HepG2 (cell line): Measurements from ENCODE around the gene DIPK1B. TPM values are rescaled to one million over a fixed set of nuclear protein-coding genes. Genes with fewer than 3 reads are reported as not detected.

Source experiments
- BCL3 ChIP-seq: sonication (generic); formaldehyde crosslinking; IDR thresholded peaks from 2 replicates; pipeline ENCODE4 v1.5.1; 2020; ENCODE audit warnings: mild to moderate bottlenecking, missing genetic modification reagents, moderate library complexity
- CENPBD1 ChIP-seq: sonication (generic); formaldehyde crosslinking; IDR thresholded peaks from 2 replicates; pipeline ENCODE4 v1.8.0; 2022; ENCODE audit warnings: missing genetic modification reagents, low read depth, mild to moderate bottlenecking, borderline replicate concordance
- ELF3 ChIP-seq: IDR thresholded peaks from 2 replicates; pipeline ENCODE4 v1.6.1; 2016; ENCODE audit warnings: missing genetic modification reagents, missing compliant biosample characterization
- FOXM1 ChIP-seq: sonication (generic); formaldehyde crosslinking; IDR thresholded peaks from 2 replicates; pipeline ENCODE4 v1.5.0; 2020; ENCODE audit warnings: missing genetic modification reagents
- KLF13 ChIP-seq: sonication (generic); formaldehyde crosslinking; IDR thresholded peaks from 2 replicates; pipeline ENCODE4 v1.4.0; 2020; ENCODE audit warnings: mild to moderate bottlenecking, missing genetic modification reagents
- PRPF4 ChIP-seq: fragments of 200-400 bp; formaldehyde crosslinking; IDR thresholded peaks from 2 replicates; pipeline ENCODE4 v1.6.1; 2016; ENCODE audit warnings: low read length, low read depth; ENCODE audit not compliant: poor library complexity, severe bottlenecking
- RERE ChIP-seq: IDR thresholded peaks from 2 replicates; pipeline ENCODE4 v1.6.1; 2016; ENCODE audit warnings: low read depth, missing genetic modification reagents, missing compliant biosample characterization
- ZBTB49 ChIP-seq: sonication (generic); formaldehyde crosslinking; IDR thresholded peaks from 2 replicates; pipeline ENCODE4 v1.4.0; 2020; ENCODE audit warnings: missing genetic modification reagents, borderline replicate concordance
- ZNF143 ChIP-seq: sonication (generic); formaldehyde crosslinking; IDR thresholded peaks from 2 replicates; pipeline ENCODE4 v1.4.0; 2020; ENCODE audit warnings: missing genetic modification reagents
- ZNF256 ChIP-seq: sonication (generic); formaldehyde crosslinking; conservative IDR thresholded peaks from 2 replicates; pipeline ENCODE4 v1.4.0; 2020; ENCODE audit warnings: missing genetic modification reagents
- ZNF547 ChIP-seq: sonication (generic); formaldehyde crosslinking; IDR thresholded peaks from 2 replicates; pipeline ENCODE4 v1.5.1; 2020; ENCODE audit warnings: mild to moderate bottlenecking, missing genetic modification reagents
- ZNF614 ChIP-seq: IDR thresholded peaks from 2 replicates; pipeline ENCODE4 v1.6.1; 2018; ENCODE audit warnings: missing biosample characterization, missing genetic modification reagents, inconsistent platforms, borderline replicate concordance
- ZNF747 ChIP-seq: sonication (generic); formaldehyde crosslinking; IDR thresholded peaks from 2 replicates; pipeline ENCODE4 v1.8.1; 2023; ENCODE audit warnings: missing genetic modification reagents, mild to moderate bottlenecking, borderline replicate concordance
- ZNF788 ChIP-seq: sonication (generic); formaldehyde crosslinking; IDR thresholded peaks from 2 replicates; pipeline ENCODE4 v1.5.0; 2020; ENCODE audit warnings: mild to moderate bottlenecking, missing genetic modification reagents, borderline replicate concordance
- ZSCAN25 ChIP-seq: sonication (generic); formaldehyde crosslinking; IDR thresholded peaks from 2 replicates; pipeline ENCODE4 v1.8.0; 2022; ENCODE audit warnings: mild to moderate bottlenecking, missing genetic modification reagents
- polyA plus RNA-seq, 8 experiments: library from polyadenylated mRNA; depleted of rRNA in 3 of 8; stranded (reverse) in 7 of 8; unstranded in 1 of 8; fragments of >200 nt; fragmentation: Illumina TruSeq in 4 of 8; extraction: Trizol in 4 of 8; gene quantifications; 2 replicates each; pipeline versions ENCODE4 v1.2.1 to v1.2.3, GENCODE V29; 2011 to 2016; ENCODE audit warnings: low read depth in 4 of 8, missing spikeins in 1 of 8, mixed read lengths in 1 of 8; ENCODE audit not compliant: insufficient read depth in 1 of 8
- total RNA-seq, 5 experiments: library from RNA; depleted of rRNA; stranded (reverse); fragments of >200 nt; fragmentation: Illumina TruSeq; extraction: Trizol; gene quantifications; 2 replicates each; pipeline ENCODE4 v1.2.3, GENCODE V29; 2016; ENCODE audit warnings: low read depth in 1 of 5
- TF ChIP-seq, protein P1 (sequence below): sonication (generic); formaldehyde crosslinking; IDR thresholded peaks from 2 replicates; pipeline ENCODE4 v1.4.0; 2020; ENCODE audit warnings: missing genetic modification reagents
- TF ChIP-seq, protein P2 (sequence below): sonication (generic); formaldehyde crosslinking; IDR thresholded peaks from 2 replicates; pipeline ENCODE4 v1.8.1; 2023; ENCODE audit warnings: missing genetic modification reagents, inconsistent platforms, borderline replicate concordance

DIPK1B gene
- total and polyA plus RNA-seq, 2 of the 13 experiments (the other 11 are each of a cell fraction or from before 2014, with no cell fraction given) = 0.18 to 3.9 TPM

GRCh38 chr9:136674786-136675349, 37.5 kb upstream of the DIPK1B start (continued):
- TF ChIP-seq BCL3 (CRISPR knock-in tag) (no peak), CENPBD1 (CRISPR knock-in tag) (no peak), ZNF788 (peak; percentile 27; the same call in 1 of the 2 replicates), ZNF256 (no peak), KLF13 (CRISPR knock-in tag) (no peak), ZBTB49 (CRISPR knock-in tag) (no peak), ELF3 (CRISPR knock-in tag) (peak; percentile 41; the same call in 1 of the 2 replicates), ZSCAN25 (CRISPR knock-in tag) (peak; percentile 67; the same call in 1 of the 2 replicates), ZNF547 (CRISPR knock-in tag) (no peak), PRPF4 (no peak), ZNF747 (no peak), RERE (no peak), ZNF614 (CRISPR knock-in tag) (no peak), FOXM1 (no peak), ZNF143 (no peak)
- TF ChIP-seq, protein P1, sequence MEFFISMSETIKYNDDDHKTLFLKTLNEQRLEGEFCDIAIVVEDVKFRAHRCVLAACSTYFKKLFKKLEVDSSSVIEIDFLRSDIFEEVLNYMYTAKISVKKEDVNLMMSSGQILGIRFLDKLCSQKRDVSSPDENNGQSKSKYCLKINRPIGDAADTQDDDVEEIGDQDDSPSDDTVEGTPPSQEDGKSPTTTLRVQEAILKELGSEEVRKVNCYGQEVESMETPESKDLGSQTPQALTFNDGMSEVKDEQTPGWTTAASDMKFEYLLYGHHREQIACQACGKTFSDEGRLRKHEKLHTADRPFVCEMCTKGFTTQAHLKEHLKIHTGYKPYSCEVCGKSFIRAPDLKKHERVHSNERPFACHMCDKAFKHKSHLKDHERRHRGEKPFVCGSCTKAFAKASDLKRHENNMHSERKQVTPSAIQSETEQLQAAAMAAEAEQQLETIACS (CRISPR knock-in tag) = no peak
- TF ChIP-seq, protein P2, sequence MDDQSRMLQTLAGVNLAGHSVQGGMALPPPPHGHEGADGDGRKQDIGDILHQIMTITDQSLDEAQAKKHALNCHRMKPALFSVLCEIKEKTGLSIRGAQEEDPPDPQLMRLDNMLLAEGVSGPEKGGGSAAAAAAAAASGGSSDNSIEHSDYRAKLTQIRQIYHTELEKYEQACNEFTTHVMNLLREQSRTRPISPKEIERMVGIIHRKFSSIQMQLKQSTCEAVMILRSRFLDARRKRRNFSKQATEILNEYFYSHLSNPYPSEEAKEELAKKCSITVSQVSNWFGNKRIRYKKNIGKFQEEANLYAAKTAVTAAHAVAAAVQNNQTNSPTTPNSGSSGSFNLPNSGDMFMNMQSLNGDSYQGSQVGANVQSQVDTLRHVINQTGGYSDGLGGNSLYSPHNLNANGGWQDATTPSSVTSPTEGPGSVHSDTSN = no peak
